Spleen (tissue), 11 donors: Measurements from ENCODE around the gene ETS2. TPM values are rescaled to one million over a fixed set of nuclear protein-coding genes. Genes with fewer than 3 reads are reported as not detected.

ENCODE experiments used
- DNase-seq: peaks from one replicate; pipeline ENCODE4 v3.0.0-alpha.2; 2020
- H3K27ac ChIP-seq, 8 donors: fragments of 200-600 bp; sonication (generic) in 7 of 8; 1 replicate in 4 of 8; 2 replicates in 4 of 8; pipeline versions ENCODE4 v1.5.0 to v1.8.0; 2016 to 2021; ENCODE audit warnings: inconsistent platforms in 4 of 8, mild to moderate bottlenecking in 4 of 8, moderate library complexity in 1 of 8
- H3K27me3 ChIP-seq, 7 donors: fragments of 200-600 bp; sonication (generic) in 6 of 7; replicated peaks in 1 of 7; 1 replicate in 4 of 7; 2 replicates in 3 of 7; pipeline versions ENCODE4 v1.5.0 to v1.8.0; 2016 to 2021; ENCODE audit warnings: inconsistent platforms in 3 of 7, mild to moderate bottlenecking in 1 of 7
- H3K36me3 ChIP-seq, 6 donors: fragments of 200-600 bp; sonication (generic) in 5 of 6; 1 replicate in 4 of 6; 2 replicates in 2 of 6; pipeline versions ENCODE4 v1.5.0 to v1.8.0; 2016 to 2021; ENCODE audit warnings: inconsistent platforms in 2 of 6
- H3K4me1 ChIP-seq, 6 donors: fragments of 200-600 bp; sonication (generic) in 5 of 6; 1 replicate in 3 of 6; 2 replicates in 3 of 6; pipeline versions ENCODE4 v1.5.0 to v1.8.0; 2016 to 2021; ENCODE audit warnings: inconsistent platforms in 3 of 6
- H3K4me3 ChIP-seq, 8 donors: fragments of 200-600 bp; sonication (generic) in 7 of 8; 1 replicate in 4 of 8; 2 replicates in 4 of 8; pipeline versions ENCODE4 v1.5.0 to v1.8.0; 2016 to 2021; ENCODE audit warnings: inconsistent platforms in 4 of 8, mild to moderate bottlenecking in 4 of 8, moderate library complexity in 2 of 8
- H3K9me3 ChIP-seq, 8 donors: fragments of 200-600 bp; sonication (generic) in 7 of 8; 1 replicate in 4 of 8; 2 replicates in 4 of 8; pipeline versions ENCODE4 v1.5.0 to v1.8.0; 2016 to 2021; ENCODE audit warnings: inconsistent platforms in 4 of 8
- POLR2A ChIP-seq, 3 donors: fragments of 450-650 bp; IDR thresholded peaks; one replicate each; pipeline ENCODE4 v1.5.1; 2017; ENCODE audit warnings: antibody characterized with exemption in 3 of 3, mild to moderate bottlenecking in 1 of 3
- POLR2AphosphoS5 ChIP-seq, 3 donors: sonication (generic); formaldehyde crosslinking; IDR thresholded peaks; one replicate each; pipeline ENCODE4 v1.5.1; 2017; ENCODE audit warnings: antibody characterized with exemption in 3 of 3
- WGBS, 5 donors: extraction: QIAGEN DNeasy Blood & Tissue Kit in 3 of 5; methylation state at CpG; one replicate each; pipeline versions ENCODE4 v1.1.5 to v1.1.7; 2013 to 2018; 5-methylcytosine and 5-hydroxymethylcytosine counted together
- intact Hi-C: fragments of 100-400 bp; cut with DNase I; formaldehyde crosslinking; loops from one replicate; pipeline ENCODE4 v1.15.0; 2023; ENCODE audit warnings: low total_unique reads
- polyA plus RNA-seq, 3 donors: library from polyadenylated mRNA; stranded (reverse); fragments of 200-250 nt; gene quantifications; one replicate each; pipeline ENCODE4 v1.2.1, GENCODE V29; 2013
- total RNA-seq, 7 donors: library from RNA; depleted of rRNA in 3 of 7; stranded (reverse); fragments of >200 nt in 3 of 7; fragmentation: NEBNext Ultra II Directional in 4 of 7; extraction: Animal tissue kit (Norgen Biotek cat#: 25700) in 4 of 7; gene quantifications; one replicate each; pipeline versions ENCODE4 v1.1.0 to v1.2.1, GENCODE V29; 2016 to 2021
- TF ChIP-seq, protein P1 (sequence below), 11 experiments: fragments of 200-600 bp in 7 of 11; fragments of 450-650 bp in 4 of 11; sonication (generic) in 4 of 11; IDR thresholded peaks in 8 of 11; conservative IDR thresholded peaks in 3 of 11; 1 replicate in 7 of 11; 2 replicates in 4 of 11; pipeline versions ENCODE4 v1.4.0 to v1.8.0; 2016 to 2021; ENCODE audit warnings: antibody characterized with exemption in 11 of 11, inconsistent platforms in 4 of 11, mild to moderate bottlenecking in 1 of 11
- donor health status: healthy with polysubstance abuse.
- donor health status: DM: no; HTN: no; CAD: no; lungs with moderate emphysema.
- donor health status: DM: no; HTN: no; CAD: no.
- donor health status: Bipolar disorder and iron deficiency.
- donor health status: healthy.
- donor health status: DM: no; HTN: no; CAD: no.
- donor health status: DM: yes; HTN: yes; CAD: no.

ETS2 gene
- total and polyA plus RNA-seq, 10 donors: 44.4 to 590 (median 349) TPM

GRCh38 chr21:38759413-38759812 lies 46.3 kb upstream of the ETS2 start:
- Histone ChIP-seq H3K36me3 (no peaks in the 10 kb centered on the region), H3K27ac (no peak overlapping the region), H3K4me3 (no peak overlapping the region), H3K4me1 (peaks cover 0 to 35% (median 20%) of the 10 kb centered on the region in 6 donors), H3K27me3 (no peaks in the 10 kb centered on the region), H3K9me3 (no peaks in the 10 kb centered on the region)
- TF ChIP-seq POLR2A (IDR thresholded peaks at IDR 0.05): no peak
- no peak for TF ChIP-seq POLR2AphosphoS5 (IDR thresholded peaks at IDR 0.05)
- TF ChIP-seq, protein P1, sequence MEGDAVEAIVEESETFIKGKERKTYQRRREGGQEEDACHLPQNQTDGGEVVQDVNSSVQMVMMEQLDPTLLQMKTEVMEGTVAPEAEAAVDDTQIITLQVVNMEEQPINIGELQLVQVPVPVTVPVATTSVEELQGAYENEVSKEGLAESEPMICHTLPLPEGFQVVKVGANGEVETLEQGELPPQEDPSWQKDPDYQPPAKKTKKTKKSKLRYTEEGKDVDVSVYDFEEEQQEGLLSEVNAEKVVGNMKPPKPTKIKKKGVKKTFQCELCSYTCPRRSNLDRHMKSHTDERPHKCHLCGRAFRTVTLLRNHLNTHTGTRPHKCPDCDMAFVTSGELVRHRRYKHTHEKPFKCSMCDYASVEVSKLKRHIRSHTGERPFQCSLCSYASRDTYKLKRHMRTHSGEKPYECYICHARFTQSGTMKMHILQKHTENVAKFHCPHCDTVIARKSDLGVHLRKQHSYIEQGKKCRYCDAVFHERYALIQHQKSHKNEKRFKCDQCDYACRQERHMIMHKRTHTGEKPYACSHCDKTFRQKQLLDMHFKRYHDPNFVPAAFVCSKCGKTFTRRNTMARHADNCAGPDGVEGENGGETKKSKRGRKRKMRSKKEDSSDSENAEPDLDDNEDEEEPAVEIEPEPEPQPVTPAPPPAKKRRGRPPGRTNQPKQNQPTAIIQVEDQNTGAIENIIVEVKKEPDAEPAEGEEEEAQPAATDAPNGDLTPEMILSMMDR (IDR thresholded peaks at IDR 0.05 in 8 of 11, conservative IDR thresholded peaks at IDR 0.05 in 3 of 11): no peak
- WGBS, 5 donors: 82 to 93% (median 86%) methylated on average over 6 of the region's 6 CpGs
- intact Hi-C loops: no loop called here
- DNase-seq: no peak

- H3K4me3 ChIP-seq: no peak overlapping the region
- no peaks in the 10 kb centered on the region for H3K27me3 ChIP-seq
- intact Hi-C loops: no loop called here
- H3K4me1 ChIP-seq: peaks cover 0 to 27% (median 15%) of the 10 kb centered on the region in 6 donors
- TF ChIP-seq, protein P1 (IDR thresholded peaks at IDR 0.05 in 8 of 11, conservative IDR thresholded peaks at IDR 0.05 in 3 of 11): no peak
- TF ChIP-seq POLR2AphosphoS5 (IDR thresholded peaks at IDR 0.05) (no peak), POLR2A (IDR thresholded peaks at IDR 0.05) (no peak)
- H3K36me3 ChIP-seq: no peaks in the 10 kb centered on the region
- H3K27ac ChIP-seq: no peak overlapping the region
- DNase-seq: no peak
- WGBS, 5 donors: 63 to 81% (median 67%) methylated on average over 14 of the region's 14 CpGs
- H3K9me3 ChIP-seq: no peaks in the 10 kb centered on the region
These were observed 45.5 kb upstream of the ETS2 start for GRCh38 chr21:38760017-38760761.

GRCh38 chr21:38760762-38761155 lies 45.0 kb upstream of the ETS2 start:
- no peaks in the 10 kb centered on the region for H3K9me3 ChIP-seq
- H3K36me3 ChIP-seq: no peaks in the 10 kb centered on the region
- intact Hi-C loops: no loop called here
- H3K27me3 ChIP-seq: no peaks in the 10 kb centered on the region
- H3K4me3 ChIP-seq: no peak overlapping the region
- no peak overlapping the region for H3K27ac ChIP-seq
- WGBS, 5 donors: 80 to 95% (median 88%) methylated on average over 7 of the region's 7 CpGs
- H3K4me1 ChIP-seq: peaks cover 0 to 22% (median 9%) of the 10 kb centered on the region in 6 donors
- DNase-seq: no peak
- TF ChIP-seq POLR2A (IDR thresholded peaks at IDR 0.05): no peak
- no peak for TF ChIP-seq POLR2AphosphoS5 (IDR thresholded peaks at IDR 0.05)
- TF ChIP-seq, protein P1 (IDR thresholded peaks at IDR 0.05 in 8 of 11, conservative IDR thresholded peaks at IDR 0.05 in 3 of 11): no peak

DNA sequence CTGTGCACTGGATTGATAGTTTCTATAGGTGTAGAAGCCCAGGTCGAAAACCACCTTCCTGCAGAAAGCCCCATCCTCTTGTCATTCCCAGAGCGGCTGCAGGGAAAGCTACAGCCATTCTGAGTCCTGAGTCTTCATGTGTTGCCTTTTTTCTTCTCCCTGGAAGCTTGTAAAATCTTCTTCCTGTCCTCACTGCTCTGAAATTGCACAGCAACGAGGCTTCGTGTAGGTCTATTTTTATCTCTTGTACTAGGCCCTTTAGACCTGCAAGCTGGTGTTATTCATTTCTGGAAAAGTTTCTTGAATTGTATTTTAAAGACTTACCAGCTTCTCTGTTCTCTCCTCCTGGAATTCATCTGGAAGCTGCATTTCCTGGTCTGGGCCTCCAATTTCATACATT lies 44.2 kb upstream of the ETS2 start:
- peak overlapping the region in 1 of 8 donors; percentile 3 for H3K27ac ChIP-seq
- DNase-seq: no peak
- no peak overlapping the region for H3K4me3 ChIP-seq
- 45 to 54% (median 48%) methylated on average over 4 of the region's 4 CpGs for WGBS, 5 donors
- intact Hi-C loops: no loop called here
- H3K27me3 ChIP-seq: no peaks in the 10 kb centered on the region
- H3K36me3 ChIP-seq: no peaks in the 10 kb centered on the region
- H3K9me3 ChIP-seq: no peaks in the 10 kb centered on the region
- TF ChIP-seq POLR2A (IDR thresholded peaks at IDR 0.05) (no peak), POLR2AphosphoS5 (IDR thresholded peaks at IDR 0.05) (no peak)
- TF ChIP-seq, protein P1 (IDR thresholded peaks at IDR 0.05 in 8 of 11, conservative IDR thresholded peaks at IDR 0.05 in 3 of 11): no peak
- peaks cover 0 to 17% (median 4%) of the 10 kb centered on the region in 6 donors for H3K4me1 ChIP-seq
